Daoy (cell line): ENCODE results near the gene GNPTAB. TPM values are rescaled to one million over a fixed set of nuclear protein-coding genes. Genes with fewer than 3 reads are reported as not detected.

Experiments
- DNase-seq: peaks from one replicate; pipeline ENCODE4 v3.0.0-alpha.2; 2015; ENCODE audit warnings: low read depth
- total RNA-seq: library from RNA; depleted of rRNA; stranded (reverse); fragments of >200 nt; shearing (Covaris generic); gene quantifications from 2 replicates; pipeline ENCODE4 v1.2.3, GENCODE V29; 2014

The GNPTAB gene
- total RNA-seq, 1 experiment from 2014 or later, result 20.7 TPM

DNA sequence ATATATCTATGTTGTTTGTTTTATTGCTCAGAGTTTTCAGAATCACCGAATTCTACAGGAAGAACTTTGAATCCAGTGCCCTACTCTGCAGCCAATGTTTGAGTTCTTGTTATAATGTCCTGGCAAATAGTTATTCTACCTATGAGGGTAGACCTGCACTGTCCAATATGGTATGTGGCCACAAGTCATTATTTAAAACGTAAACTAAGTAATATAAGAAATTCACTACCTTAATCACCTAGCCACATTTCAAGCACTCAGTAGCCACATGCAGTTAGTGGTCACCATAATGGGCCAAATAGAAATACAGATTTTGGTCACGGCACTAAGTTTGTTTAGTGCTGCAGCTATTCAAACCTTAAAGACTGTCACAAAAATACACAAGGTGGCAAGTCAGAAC, 26.4 kb downstream of the GNPTAB start:
- no peak for DNase-seq

DNA sequence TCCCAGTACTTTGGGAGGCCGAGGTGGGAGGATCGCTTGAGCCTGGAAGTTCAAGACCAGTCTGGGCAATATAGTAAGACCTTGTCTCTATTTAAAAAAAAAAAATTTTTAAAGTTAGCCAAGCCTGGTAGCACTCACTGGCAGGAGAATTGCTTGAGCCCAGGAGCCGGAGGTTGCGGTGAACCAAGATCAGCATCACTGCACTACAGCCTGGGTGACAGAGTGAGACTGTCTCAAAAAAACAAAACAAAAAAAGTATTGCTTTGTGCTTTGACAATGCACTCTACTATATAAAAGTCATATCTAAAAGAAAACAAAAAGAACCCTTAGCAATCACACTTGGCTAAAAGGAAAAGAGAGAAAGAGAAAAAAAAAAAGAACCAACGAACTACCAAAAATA, 26.8 kb downstream of the GNPTAB start:
- DNase-seq, result no peak

DNA sequence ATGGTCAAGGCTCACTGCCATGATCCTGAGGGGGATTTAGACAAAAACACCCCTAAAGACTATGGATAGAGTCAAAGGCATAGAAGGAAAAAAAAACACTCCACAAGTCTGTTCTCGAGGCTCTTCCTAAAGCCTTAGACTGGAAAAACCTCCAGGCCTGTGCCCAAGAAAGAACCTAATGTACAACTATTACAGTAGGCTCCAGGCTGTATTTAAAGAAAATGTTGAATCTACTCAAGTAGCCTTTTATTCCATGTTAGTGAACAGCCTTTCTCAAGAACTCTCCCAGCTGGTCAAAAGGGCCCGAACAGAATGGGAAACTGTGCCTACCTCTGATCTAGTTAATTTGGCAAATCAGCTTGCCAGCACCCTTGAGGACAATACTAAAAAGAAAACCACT, 28.3 kb downstream of the GNPTAB start:
- no peak for DNase-seq

DNA sequence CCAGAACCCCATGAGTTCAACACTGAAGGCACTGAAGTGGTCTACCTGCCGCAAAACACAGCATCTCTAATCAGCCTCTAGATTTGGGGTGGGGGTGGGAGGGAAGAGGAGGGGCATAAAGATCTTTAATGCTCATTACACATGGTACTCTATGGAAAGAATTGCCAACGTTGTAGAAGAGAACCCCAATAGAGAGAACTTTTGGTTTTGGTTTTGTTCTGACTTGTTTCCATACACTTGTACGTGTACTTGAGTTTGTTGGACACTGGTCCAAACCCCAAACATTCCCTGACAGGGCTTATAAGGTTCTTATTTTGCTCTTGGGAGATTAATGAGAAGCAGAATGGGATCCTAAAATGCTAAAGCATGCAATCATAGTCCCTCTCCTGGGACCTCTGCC, 31.0 kb downstream of the GNPTAB start:
- no peak for DNase-seq

DNA sequence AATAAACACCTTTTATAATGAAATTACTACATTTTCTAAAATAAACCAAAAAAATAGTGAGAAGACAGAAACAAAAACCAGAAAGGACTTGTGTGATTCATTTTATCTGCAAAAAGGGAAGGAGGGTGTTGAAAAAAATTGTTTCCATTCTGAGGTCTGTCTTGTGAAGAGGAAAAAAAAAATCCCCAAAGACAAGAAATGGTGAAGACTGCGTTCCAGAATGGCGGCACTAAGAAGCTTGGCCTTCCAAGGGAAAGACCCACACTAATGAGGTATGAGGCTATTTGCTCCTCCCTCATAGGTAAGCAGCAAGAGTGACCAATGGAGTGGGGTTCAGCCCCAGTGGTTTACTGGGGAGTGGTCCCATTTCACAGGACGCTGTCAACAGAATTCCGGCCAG, 35.0 kb downstream of the GNPTAB start:
- no peak for DNase-seq

DNA sequence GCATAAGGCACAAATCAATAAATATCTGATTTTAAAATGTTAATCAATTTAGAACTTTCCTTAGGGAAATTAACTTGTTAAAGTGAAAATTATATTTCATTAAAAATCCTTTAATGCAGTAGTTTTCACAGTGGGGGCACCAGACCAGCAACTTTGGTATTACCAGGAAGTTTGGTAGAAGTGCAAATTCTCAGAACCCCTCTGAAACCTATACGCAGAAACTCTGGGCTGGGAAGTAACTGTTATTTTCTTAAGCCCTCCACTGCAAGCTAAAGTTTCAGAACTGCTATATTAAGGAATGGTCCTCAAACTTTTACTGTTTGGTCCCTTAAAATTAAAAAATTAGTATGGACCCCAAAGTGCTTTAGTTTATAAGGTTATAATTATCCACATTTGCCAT, 35.7 kb downstream of the GNPTAB start:
- no peak for DNase-seq

DNA sequence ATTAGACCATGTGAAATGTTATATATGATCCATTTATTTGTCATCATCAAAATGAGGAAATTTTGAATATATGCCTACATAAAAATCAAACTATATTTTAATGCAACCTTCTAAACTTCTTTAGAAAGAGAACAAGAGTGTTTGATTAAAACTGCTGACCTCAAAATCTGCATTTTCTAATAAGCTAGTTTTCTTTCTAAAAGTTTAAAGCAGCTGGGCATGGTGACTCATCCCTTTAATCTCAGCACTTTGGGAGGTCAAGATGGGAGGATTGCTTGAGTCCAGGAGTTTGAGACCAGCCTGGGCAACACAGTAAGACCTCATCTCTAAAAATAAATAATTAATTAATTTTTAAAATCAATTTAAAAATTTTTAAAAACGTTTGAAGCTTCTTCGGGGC, 36.2 kb downstream of the GNPTAB start:
- DNase-seq, result no peak

DNA sequence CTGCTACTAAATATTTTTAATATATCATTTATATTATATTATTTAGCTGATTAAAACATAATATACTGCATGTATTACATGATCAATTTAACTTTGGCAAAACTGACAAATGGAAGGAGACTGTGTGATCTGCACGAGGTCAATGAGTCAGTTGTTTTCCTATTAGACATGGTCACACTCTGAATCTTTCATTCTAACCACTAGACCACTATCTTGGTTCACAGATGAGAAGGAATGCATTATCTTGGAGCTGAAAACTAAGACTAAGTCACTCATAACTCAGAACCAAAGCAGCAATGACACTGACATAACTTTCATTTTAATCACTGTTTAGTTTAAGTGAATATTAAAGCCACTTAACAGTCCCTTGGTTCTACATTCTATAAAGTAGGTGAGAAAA, 37.4 kb downstream of the GNPTAB start:
- peak; percentile 56 for DNase-seq

DNA sequence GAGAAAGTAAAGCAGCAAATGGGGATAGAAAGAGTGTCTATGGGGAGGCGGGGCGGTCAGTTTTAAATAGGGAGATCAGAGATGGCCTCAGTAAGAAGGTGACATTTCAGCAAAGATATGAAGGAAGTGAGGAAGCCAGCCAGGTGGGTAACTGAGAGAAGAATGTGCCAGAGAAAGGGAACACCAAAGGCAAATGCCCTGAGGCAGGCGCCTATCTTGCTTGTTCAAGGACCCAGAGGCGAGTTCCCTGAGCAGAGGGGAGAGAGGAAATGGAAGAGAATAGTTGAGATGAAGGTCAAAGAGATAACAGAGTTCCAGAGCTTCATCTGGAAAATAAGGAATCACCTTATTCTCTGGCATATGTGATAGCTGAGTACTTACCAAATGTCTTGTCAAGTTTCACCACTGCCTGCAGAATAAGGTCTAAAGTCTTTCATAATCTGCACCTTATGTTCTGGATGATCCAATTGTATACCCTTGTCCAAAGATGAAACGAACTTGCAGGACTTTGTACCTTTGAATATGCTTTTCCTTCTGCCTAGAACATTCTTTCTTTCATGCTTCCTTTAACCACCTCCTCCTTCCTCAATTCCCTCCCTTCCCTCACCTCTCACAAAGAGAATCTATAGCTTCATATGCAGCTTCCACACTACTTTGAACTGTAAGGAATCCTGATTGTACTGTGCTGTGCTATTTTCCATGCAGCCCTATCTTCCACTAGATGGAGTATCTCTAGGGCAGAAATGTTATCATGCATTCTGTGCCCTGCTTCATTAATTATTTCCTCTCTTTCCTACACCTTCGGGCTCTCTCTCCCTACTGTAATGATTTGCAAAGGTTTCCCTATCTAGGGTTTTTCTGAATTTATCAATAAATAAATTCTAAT, 38.5 kb downstream of the GNPTAB start:
- no peak for DNase-seq

DNA sequence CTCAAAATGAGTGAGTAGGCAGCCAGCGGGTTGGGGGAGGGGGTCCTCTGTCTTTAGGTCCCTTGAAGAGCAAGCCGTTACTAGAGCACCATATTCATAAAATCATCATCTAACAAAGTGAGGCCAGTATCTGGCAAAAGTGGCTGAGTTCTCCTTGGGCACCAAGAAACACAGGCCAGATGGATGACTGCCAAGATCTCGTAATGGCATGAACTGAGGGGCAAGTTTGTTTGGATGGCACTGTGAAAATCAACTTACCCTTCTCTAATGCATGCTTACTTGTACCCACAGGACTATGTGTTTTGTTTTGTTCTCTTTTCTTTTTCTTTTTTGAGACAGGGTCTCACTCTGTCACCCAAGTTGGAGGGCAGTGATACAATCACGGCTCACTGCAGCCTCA, 41.6 kb downstream of the GNPTAB start:
- no peak for DNase-seq

DNA sequence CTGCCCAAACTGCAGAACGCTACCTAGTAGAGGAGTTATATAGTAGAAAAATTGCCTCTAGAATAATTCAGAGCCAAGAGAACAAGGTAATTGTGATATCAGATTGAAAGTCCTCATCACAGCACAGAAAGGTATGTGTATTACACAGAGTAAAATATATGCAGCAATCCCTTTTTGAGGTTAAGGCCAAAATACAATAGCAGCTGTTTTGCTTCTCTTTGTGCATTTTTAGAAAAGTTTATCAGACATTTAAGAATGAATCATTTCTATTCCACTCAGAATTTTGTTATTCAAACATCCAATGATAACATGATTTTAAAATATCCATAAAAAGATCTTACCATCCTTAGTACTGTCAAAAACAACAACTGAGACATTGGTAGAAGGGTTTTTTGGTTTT, 45.1 kb downstream of the GNPTAB start:
- DNase-seq, result no peak

DNA sequence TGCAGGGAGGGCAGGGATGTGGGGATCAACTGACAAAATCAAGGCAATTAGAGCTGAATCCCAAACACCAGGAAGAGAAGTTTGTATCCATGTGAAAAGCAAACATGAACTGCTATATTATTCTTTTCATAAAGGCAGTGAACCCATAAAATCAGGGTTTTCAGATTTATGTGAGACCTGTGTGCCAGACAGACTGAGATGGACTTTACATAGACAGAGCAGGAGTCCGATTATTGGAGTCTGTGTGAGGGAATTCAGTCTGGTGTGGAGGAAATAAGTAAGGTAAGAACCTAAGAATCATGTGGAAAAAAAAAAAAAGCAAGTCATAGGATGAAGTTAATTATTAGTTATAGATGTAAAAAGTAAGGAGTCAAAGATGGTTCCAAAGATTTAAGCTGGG, 46.4 kb downstream of the GNPTAB start:
- DNase-seq, result no peak

DNA sequence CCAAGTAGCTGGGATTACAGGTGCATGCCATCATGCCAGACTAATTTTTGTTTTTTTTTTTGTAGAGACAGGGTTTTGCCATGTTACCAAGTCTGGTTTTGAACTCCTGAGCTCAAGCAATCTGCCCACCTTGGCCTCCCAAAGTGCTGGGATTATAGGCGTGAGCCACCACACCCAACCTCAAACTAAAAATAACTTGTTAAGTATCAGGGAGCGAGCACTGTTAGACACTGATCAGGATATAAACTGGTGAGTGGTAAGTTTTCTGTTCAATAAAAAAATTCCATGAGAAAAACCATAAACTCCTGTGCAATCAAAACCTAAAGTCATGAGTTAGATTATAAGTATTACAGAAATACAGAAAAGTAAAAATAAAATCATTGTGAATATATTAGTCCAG, 46.9 kb downstream of the GNPTAB start:
- no peak for DNase-seq

DNA sequence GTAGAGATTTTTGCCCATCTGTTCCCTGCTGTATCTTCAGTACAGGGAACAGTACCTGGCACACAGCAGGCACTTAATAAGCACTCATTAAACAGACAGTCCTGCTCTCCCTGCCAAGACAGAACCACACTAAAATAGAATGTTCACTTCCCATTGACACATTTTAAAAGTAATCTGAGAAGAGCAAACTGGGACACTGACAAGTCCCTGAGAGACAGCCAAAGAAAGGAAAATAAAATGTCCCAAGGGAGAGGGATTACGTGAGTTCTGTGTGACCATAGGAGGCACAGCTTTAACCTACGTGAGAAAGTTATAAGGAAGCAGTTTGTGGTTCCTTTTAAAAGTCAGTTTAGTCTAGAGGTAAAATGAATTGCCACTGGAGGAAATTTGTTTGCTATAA, 47.6 kb downstream of the GNPTAB start:
- no peak for DNase-seq

DNA sequence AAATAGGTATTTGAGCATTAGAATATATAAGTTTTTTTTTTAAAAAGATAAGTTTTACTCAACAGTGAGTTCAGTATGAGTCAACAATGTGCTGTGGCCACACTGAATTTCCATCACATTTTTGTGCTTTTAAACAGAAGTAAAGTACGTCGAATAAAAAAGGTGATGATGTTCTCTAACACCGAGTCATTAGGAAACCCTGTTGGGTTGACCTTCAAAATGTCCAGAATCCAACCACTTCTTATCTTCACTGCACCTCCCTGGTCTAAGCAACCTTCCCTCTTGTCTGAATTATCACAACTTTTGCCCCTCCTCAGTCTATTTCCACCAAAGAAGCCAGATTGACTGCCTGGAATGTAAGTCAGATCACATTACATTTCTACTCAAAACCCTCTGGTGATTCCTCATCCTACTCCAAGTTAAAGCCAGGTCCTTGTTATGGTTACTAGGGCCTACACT, 48.5 kb downstream of the GNPTAB start:
- DNase-seq, result no peak

DNA sequence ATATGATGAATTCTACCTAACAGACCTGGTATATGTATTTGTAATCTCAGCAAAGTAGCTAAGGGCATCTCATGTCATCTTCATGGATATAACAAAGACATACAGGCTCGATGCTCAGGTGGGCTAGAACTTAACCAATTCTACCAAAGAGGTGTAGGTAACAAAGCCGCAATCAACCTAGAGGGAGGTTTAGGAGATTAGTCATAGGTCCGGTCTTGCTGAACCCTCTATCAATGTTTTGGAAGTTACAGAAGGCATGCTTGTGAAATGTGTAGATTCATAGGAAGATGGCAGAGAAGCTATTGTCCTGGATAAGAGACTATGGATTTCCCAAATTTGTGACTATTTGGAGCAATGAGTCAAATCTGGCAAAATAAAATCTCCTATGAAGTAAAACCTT, 48.9 kb downstream of the GNPTAB start:
- DNase-seq, result no peak

DNA sequence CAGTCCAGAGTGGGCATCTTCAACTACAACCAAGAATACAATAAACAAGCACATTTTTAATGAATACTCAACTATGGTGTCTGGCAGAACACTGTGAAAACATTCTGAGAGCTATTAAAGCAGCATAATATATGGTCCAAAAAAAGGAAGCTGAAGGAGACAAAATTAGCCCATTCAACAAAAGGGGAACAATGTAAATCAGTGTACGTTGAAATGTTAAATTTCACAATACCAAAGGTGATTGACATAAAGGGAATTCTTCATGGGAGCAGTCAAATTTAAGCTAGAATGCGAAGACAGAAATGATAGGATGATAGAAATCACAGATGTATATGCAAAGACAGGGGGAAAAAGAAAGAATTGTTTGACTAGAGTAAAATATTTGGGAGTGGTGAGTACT, 50.2 kb downstream of the GNPTAB start:
- no peak for DNase-seq

DNA sequence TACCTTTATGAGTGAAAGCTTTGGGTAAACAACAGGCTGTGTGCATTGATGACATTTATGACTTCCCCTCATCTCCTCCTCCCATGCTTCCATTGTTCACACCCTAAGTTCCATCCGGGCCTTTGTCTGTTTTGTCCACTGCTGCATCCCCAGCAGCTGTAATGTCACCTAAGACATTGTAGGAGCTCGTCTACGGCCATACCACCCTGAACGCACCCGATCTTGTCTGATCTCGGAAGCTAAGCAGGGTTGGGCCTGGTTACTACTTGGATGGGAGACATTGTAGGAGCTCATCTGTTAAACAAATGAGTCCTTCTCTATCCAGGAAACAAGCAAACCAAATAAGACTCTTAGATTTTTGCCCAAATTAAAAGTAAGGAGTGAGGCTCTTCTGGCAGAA, 51.1 kb downstream of the GNPTAB start:
- DNase-seq, result no peak

DNA sequence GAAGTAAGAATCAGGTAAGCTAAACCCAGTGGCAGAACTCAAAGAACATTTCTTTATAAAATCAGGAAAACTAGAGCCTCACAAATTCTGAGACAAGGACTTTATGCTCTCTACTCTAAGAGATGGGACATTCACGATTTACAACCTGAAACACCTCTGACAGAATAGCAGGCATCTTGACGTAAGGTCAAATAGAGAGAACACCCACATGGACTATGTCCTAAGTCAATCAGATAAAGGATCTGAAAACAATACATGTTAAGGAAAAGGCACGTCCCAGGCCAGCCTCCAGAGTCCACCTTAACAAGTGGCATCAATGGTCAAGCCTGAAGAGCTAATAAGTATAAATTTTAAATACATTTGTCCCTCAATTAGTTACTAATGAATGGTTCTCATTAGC, 51.6 kb downstream of the GNPTAB start:
- no peak for DNase-seq

DNA sequence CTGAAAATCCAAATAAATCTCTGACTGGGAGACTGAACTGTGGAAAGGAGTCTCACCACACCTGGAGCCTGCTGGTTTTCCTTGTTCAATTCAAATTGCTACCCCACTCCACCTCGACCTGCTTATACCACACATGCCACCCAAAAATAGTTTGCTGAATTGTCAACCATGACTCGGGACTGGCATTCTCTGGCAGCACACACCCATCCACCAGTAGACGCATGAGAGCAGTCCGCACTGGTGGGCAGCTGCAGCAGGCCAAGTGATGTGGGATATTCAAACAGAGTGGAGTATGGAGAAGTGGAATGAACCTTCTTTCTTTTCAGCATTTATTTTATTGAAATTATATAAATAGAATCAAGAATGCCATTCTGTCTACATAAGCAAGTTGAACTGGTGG, 52.8 kb downstream of the GNPTAB start:
- no peak for DNase-seq

DNA sequence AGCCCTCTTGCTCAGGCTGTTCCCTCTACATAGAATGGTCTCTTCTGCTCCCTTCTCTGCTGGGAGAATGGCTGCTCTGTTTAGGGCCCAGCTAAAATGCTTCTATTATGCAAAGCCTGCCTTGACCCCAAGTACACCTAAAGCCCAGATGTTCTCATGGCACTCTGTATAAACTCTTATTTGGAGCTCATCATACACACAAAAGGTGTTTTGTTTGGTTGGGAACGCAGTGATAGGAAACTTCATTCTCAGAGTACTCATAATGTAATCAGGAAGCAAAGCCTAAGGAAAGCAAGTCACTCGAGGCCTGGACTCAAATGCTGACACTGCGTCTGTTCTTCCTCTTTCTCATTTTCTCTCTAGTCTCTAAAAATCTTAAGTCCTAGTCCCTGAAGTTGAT, 53.3 kb downstream of the GNPTAB start:
- no peak for DNase-seq

DNA sequence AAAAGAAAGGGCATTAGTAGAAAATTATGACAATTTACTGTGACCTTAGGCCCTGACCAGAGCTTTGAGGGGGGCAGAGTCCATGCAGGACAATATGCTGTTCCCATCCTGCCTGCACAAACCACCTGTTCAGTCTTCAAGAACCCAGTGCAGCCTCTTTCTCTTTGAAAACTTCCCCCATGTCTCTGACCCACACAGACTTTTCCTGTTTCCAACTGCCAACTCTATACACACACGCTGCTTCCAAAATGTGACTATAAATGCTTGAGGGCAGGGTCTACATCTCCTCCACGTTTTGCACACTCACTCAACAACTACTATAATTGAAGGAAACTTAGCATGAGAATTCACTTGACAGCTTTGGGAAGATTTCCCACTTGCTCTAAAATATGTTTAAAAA, 54.9 kb downstream of the GNPTAB start:
- DNase-seq, result no peak

DNA sequence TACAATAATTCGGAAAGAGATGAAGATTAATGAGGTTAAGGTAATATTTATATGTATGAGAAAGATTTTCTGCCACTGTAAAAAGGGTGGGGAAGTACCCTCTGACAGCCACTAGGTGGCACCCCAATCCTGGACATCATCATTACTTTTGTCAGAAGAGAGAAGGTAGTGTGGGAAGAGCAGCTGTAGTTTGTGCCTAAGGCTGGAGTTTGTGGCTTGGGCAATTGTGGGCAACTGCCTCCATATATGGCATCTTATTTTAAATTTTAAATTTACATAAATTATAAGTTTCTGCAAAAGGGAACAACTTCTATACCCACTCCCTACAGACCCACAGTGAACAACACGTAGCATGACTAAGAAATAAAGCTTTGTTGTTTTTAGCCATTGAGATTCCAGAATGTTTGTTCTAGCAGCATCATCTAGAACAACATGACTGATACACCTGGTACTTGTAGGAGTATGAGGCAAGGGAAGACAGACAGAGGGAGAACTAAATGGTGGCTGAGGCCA, 57.1 kb downstream of the GNPTAB start:
- DNase-seq, result peak; percentile 63
